Measurements from ENCODE around the gene PRKG1.

Gene PRKG1

GRCh38 chr10:51694086-51694768, 619.9 kb downstream of the PRKG1 start:
- no peak for DNase-seq (ENCODE audit: low read depth, low spot score)

GRCh38 chr10:51696251-51696650, 622.0 kb downstream of the PRKG1 start:
- no peak for DNase-seq (ENCODE audit: low read depth, low spot score)

GRCh38 chr10:51698473-51699063, 624.3 kb downstream of the PRKG1 start:
- no peak for DNase-seq (ENCODE audit: low read depth, low spot score)

- no peak for DNase-seq (ENCODE audit: low read depth, low spot score)
These were observed 624.8 kb downstream of the PRKG1 start for GRCh38 chr10:51699145-51699474.

GRCh38 chr10:51699475-51700227, 625.4 kb downstream of the PRKG1 start, which contains the start of gene CSTF2T:
TSS of gene CSTF2T (minus strand) at chr10:51699595. CDS start at chr10:51699549, 46 bp downstream.
- peak; percentile 82 for DNase-seq (ENCODE audit: low read depth, low spot score)

GRCh38 chr10:51700228-51700817, 626.0 kb downstream of the PRKG1 start:
- peak; percentile 25 for DNase-seq (ENCODE audit: low read depth, low spot score)

GRCh38 chr10:51705774-51706173, 631.5 kb downstream of the PRKG1 start:
- DNase-seq (ENCODE audit: low read depth, low spot score), result no peak

GRCh38 chr10:51706225-51706624, 631.9 kb downstream of the PRKG1 start:
- no peak for DNase-seq (ENCODE audit: low read depth, low spot score)

- no peak for DNase-seq (ENCODE audit: low read depth, low spot score)
These were observed 633.1 kb downstream of the PRKG1 start for GRCh38 chr10:51707392-51707791.

GRCh38 chr10:51707821-51708424, 633.6 kb downstream of the PRKG1 start:
- no peak for DNase-seq (ENCODE audit: low read depth, low spot score)

GRCh38 chr10:51708609-51709008, 634.3 kb downstream of the PRKG1 start:
- no peak for DNase-seq (ENCODE audit: low read depth, low spot score)

GRCh38 chr10:51709324-51709972, 635.2 kb downstream of the PRKG1 start:
- DNase-seq (ENCODE audit: low read depth, low spot score), result no peak

GRCh38 chr10:51711519-51711891, 637.2 kb downstream of the PRKG1 start:
- no peak for DNase-seq (ENCODE audit: low read depth, low spot score)

- DNase-seq (ENCODE audit: low read depth, low spot score), result no peak
These were observed 642.7 kb downstream of the PRKG1 start for GRCh38 chr10:51716981-51717380.

GRCh38 chr10:51718804-51719291, 644.6 kb downstream of the PRKG1 start:
- DNase-seq (ENCODE audit: low read depth, low spot score), result no peak

- DNase-seq (ENCODE audit: low read depth, low spot score), result no peak
These were observed 649.8 kb downstream of the PRKG1 start for GRCh38 chr10:51724038-51724437.

- DNase-seq (ENCODE audit: low read depth, low spot score), result no peak
These were observed 655.7 kb downstream of the PRKG1 start for GRCh38 chr10:51729822-51730555.

- no peak for DNase-seq (ENCODE audit: low read depth, low spot score)
These were observed 658.8 kb downstream of the PRKG1 start for GRCh38 chr10:51733057-51733456.

GRCh38 chr10:51743146-51743545, 668.9 kb downstream of the PRKG1 start:
- no peak for DNase-seq (ENCODE audit: low read depth, low spot score)

- DNase-seq (ENCODE audit: low read depth, low spot score), result no peak
These were observed 670.1 kb downstream of the PRKG1 start for GRCh38 chr10:51744235-51745000.
